ENCODE data around the gene PDS5B.
"Not testable (repeated sequence)": the region's sequence is repeated elsewhere in the genome, so short reads cannot be mapped to it uniquely, and the experiment has no call there.

DNA sequence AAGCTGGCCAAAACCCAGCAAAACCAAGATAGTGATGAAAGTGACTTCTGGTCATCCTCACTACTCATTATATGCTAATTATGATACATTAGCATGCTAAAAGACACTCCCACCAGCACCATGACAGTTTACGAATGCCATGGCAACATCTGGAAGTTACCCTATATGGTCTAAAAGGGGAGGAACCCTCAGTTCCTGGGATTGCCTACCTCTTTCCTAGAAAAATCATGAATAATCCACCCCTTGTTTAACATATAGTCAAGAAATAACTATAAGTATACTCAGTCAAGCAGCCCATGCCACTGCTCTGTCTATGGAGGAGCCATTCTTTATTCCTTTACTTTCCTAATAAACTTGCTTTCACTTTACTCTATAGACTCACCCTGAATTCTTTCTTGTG is 25.4 kb upstream of the PDS5B start:
- TF ChIP-seq CTCF, POLR2A, EP300, POLR2AphosphoS5 (IDR thresholded peaks at IDR 0.05): not testable (repeated sequence)

Measured in gastroesophageal sphincter (tissue), 3 donors.